Calu3 (cell line): ENCODE measurements around the gene ZNF277. TPM values are rescaled to one million over a fixed set of nuclear protein-coding genes. Genes with fewer than 3 reads are reported as not detected.

Experiments used
- BruUV-seq: library from RNA; stranded (reverse); fragments of 400-500 nt; replicated peaks from 2 replicates; lab custom pipeline; 2021; lab: Mats Ljungman, UMichigan
- CTCF ChIA-PET: fragments of 300-600 bp; sonication (Branson Sonifier 250); formaldehyde crosslinking; loops from one replicate; lab custom pipeline; 2022; ENCODE audit warnings: antibody characterized with exemption; lab: Charles Lee
- DNase-seq: peaks from one replicate; pipeline ENCODE4 v3.0.0; 2022
- H3K27ac Mint-ChIP-seq: one replicate; pipeline ENCODE4 v1.8.0; 2022; ENCODE audit warnings: mixed read lengths; ENCODE audit not compliant: unreplicated experiment
- H3K27me3 Mint-ChIP-seq: one replicate; pipeline ENCODE4 v1.8.0; 2022; ENCODE audit warnings: mixed read lengths; ENCODE audit not compliant: unreplicated experiment
- H3K36me3 Mint-ChIP-seq: one replicate; pipeline ENCODE4 v1.8.0; 2022; ENCODE audit warnings: mild to moderate bottlenecking, moderate library complexity, mixed read lengths; ENCODE audit not compliant: insufficient read depth, unreplicated experiment
- H3K4me1 Mint-ChIP-seq: one replicate; pipeline ENCODE4 v1.8.0; 2022; ENCODE audit warnings: mild to moderate bottlenecking, low read depth, mixed read lengths; ENCODE audit not compliant: unreplicated experiment
- H3K4me3 Mint-ChIP-seq: one replicate; pipeline ENCODE4 v1.8.0; 2022; ENCODE audit warnings: mild to moderate bottlenecking, low read depth, moderate library complexity, mixed read lengths; ENCODE audit not compliant: unreplicated experiment
- H3K9me3 Mint-ChIP-seq: one replicate; pipeline ENCODE4 v1.8.0; 2022; ENCODE audit warnings: low read depth, mixed read lengths; ENCODE audit not compliant: unreplicated experiment
- CTCF ChIP-seq: fragments of 200-600 bp; IDR thresholded peaks from one replicate; pipeline ENCODE4 v1.8.0; 2022; ENCODE audit warnings: antibody characterized with exemption; ENCODE audit not compliant: unreplicated experiment
- intact Hi-C: fragments of 100-400 bp; cut with micrococcal nuclease; formaldehyde crosslinking; loops from one replicate; pipeline ENCODE4 v1.10.0; 2022; ENCODE audit not compliant: unreplicated experiment
- total RNA-seq: library from RNA; stranded (reverse); gene quantifications from 2 replicates; pipeline ENCODE4 v1.2.3, GENCODE V29; 2022

The ZNF277 gene
- total RNA-seq, 1 experiment from 2014 or later: 18.1 TPM

- Mint-ChIP-seq H3K36me3 (no peaks in the 10 kb centered on the region), H3K27ac (no peak overlapping the region), H3K4me3 (no peak overlapping the region), H3K27me3 (no peaks in the 10 kb centered on the region), H3K9me3 (no peaks in the 10 kb centered on the region), H3K4me1 (no peaks in the 10 kb centered on the region)
- DNase-seq: peak; percentile 1
- no TSS peak for BruUV-seq
- intact Hi-C loops: no loop called here
- no peak for TF ChIP-seq CTCF
- CTCF ChIA-PET: no interaction called here
These were observed 66.5 kb downstream of the ZNF277 start for GRCh38 chr7:112272921-112273561.

GRCh38 chr7:112279042-112279441, 72.5 kb downstream of the ZNF277 start:
- H3K36me3 Mint-ChIP-seq: no peaks in the 10 kb centered on the region

GRCh38 chr7:112280267-112280666, 73.8 kb downstream of the ZNF277 start:
- no peaks in the 10 kb centered on the region for H3K27me3 Mint-ChIP-seq
- intact Hi-C loops: no loop called here
- DNase-seq: no peak
- CTCF ChIA-PET: no interaction called here
- no peak overlapping the region for H3K4me3 Mint-ChIP-seq
- BruUV-seq: no TSS peak
- H3K27ac Mint-ChIP-seq: no peak overlapping the region
- H3K4me1 Mint-ChIP-seq: peaks cover 10% of the 10 kb centered on the region
- no peaks in the 10 kb centered on the region for H3K9me3 Mint-ChIP-seq
- no peaks in the 10 kb centered on the region for H3K36me3 Mint-ChIP-seq
- TF ChIP-seq CTCF: no peak

More at GRCh38 chr7:112279042-112279441, 72.5 kb downstream of the ZNF277 start:
- CTCF ChIA-PET: no interaction called here
- no peak for DNase-seq
- intact Hi-C loops: no loop called here
- no peaks in the 10 kb centered on the region for H3K27me3 Mint-ChIP-seq
- no peak for TF ChIP-seq CTCF
- H3K27ac Mint-ChIP-seq: no peak overlapping the region
- no peak overlapping the region for H3K4me3 Mint-ChIP-seq
- H3K4me1 Mint-ChIP-seq: peaks cover 10% of the 10 kb centered on the region
- no TSS peak for BruUV-seq
- H3K9me3 Mint-ChIP-seq: no peaks in the 10 kb centered on the region

- no peaks in the 10 kb centered on the region for H3K36me3 Mint-ChIP-seq
- H3K27ac Mint-ChIP-seq: no peak overlapping the region
- no peak for DNase-seq
These were observed 76.1 kb downstream of the ZNF277 start for GRCh38 chr7:112282476-112283188.

More at GRCh38 chr7:112282476-112283188, 76.1 kb downstream of the ZNF277 start:
- no TSS peak for BruUV-seq
- H3K4me1 Mint-ChIP-seq: peaks cover 10% of the 10 kb centered on the region
- H3K4me3 Mint-ChIP-seq: no peak overlapping the region
- CTCF ChIA-PET: no interaction called here
- H3K9me3 Mint-ChIP-seq: no peaks in the 10 kb centered on the region
- intact Hi-C loops: no loop called here
- H3K27me3 Mint-ChIP-seq: no peaks in the 10 kb centered on the region
- no peak for TF ChIP-seq CTCF
